Common myeloid progenitor, CD34-positive (primary cell): ENCODE results near the gene PIK3R2.
"Not testable (repeated sequence)": the region's sequence is repeated elsewhere in the genome, so short reads cannot be mapped to it uniquely, and the experiment has no call there.

ENCODE experiments used
- CTCF ChIA-PET: fragments of 350-600 bp; sonication (Branson Sonifier 250); formaldehyde crosslinking; loops from one replicate; lab custom pipeline; 2021; ENCODE audit warnings: antibody characterized with exemption; lab: Charles Lee
- POLR2A ChIA-PET: fragments of 350-600 bp; sonication (Branson Sonifier 250); formaldehyde crosslinking; loops from one replicate; lab custom pipeline; 2021; ENCODE audit warnings: antibody characterized with exemption; lab: Charles Lee
- DNase-seq, 3 donors: peaks; one replicate each; pipeline versions ENCODE4 v3.0.0 to v3.0.0-alpha.2; 2013
- H3K27ac ChIP-seq, 2 experiments: 1 replicate in 1 of 2; 2 replicates in 1 of 2; pipeline ENCODE4 v1.7.0; 2013; ENCODE audit warnings: inconsistent platforms in 2 of 2, low read length in 2 of 2, mild to moderate bottlenecking in 2 of 2, low read depth in 1 of 2, moderate library complexity in 1 of 2; ENCODE audit not compliant: severe bottlenecking in 2 of 2, insufficient read depth in 1 of 2, poor library complexity in 1 of 2
- H3K27me3 ChIP-seq, 5 experiments: replicated peaks in 2 of 5; 1 replicate in 3 of 5; 2 replicates in 2 of 5; pipeline versions ENCODE4 v1.6.1 to v1.7.0; 2013; ENCODE audit warnings: low read length in 4 of 5, mild to moderate bottlenecking in 2 of 5, moderate library complexity in 2 of 5, inconsistent platforms in 1 of 5; ENCODE audit not compliant: insufficient read depth in 5 of 5, control insufficient read depth in 4 of 5
- H3K36me3 ChIP-seq, 4 experiments: 1 replicate in 2 of 4; 2 replicates in 2 of 4; pipeline versions ENCODE4 v1.6.1 to v1.7.0; 2013; ENCODE audit warnings: low read length in 3 of 4, control low read depth in 1 of 4, mild to moderate bottlenecking in 1 of 4; ENCODE audit not compliant: control insufficient read depth in 4 of 4, insufficient read depth in 4 of 4
- H3K4me1 ChIP-seq, 4 experiments: 1 replicate in 3 of 4; 2 replicates in 1 of 4; pipeline versions ENCODE4 v1.6.1 to v1.7.1; 2013; ENCODE audit warnings: low read length in 3 of 4, mild to moderate bottlenecking in 3 of 4, control low read depth in 1 of 4, inconsistent platforms in 1 of 4, moderate library complexity in 1 of 4; ENCODE audit not compliant: control insufficient read depth in 4 of 4, insufficient read depth in 4 of 4; ENCODE audit errors: control extremely low read depth in 1 of 4
- H3K4me3 ChIP-seq, 7 experiments: 1 replicate in 4 of 7; 2 replicates in 3 of 7; pipeline versions ENCODE4 v1.5.1 to v1.7.0; 2013; ENCODE audit warnings: mild to moderate bottlenecking in 7 of 7, low read length in 6 of 7, moderate library complexity in 6 of 7, inconsistent platforms in 2 of 7, low read depth in 2 of 7, control low read depth in 1 of 7; ENCODE audit not compliant: insufficient read depth in 4 of 7, control insufficient read depth in 1 of 7; ENCODE audit errors: extremely low read depth in 1 of 7
- H3K9me3 ChIP-seq, 5 experiments: 1 replicate in 4 of 5; 2 replicates in 1 of 5; pipeline versions ENCODE4 v1.6.1 to v1.7.1; 2013; ENCODE audit warnings: low read length in 4 of 5, mild to moderate bottlenecking in 2 of 5, inconsistent platforms in 1 of 5, low read depth in 1 of 5, moderate library complexity in 1 of 5; ENCODE audit not compliant: control insufficient read depth in 4 of 5, insufficient read depth in 2 of 5; ENCODE audit errors: control extremely low read depth in 1 of 5
- WGBS: methylation state at CpG from one replicate; pipeline ENCODE4 v1.1.5; 2013; ENCODE audit not compliant: insufficient coverage; 5-methylcytosine and 5-hydroxymethylcytosine counted together

PIK3R2 gene

DNA sequence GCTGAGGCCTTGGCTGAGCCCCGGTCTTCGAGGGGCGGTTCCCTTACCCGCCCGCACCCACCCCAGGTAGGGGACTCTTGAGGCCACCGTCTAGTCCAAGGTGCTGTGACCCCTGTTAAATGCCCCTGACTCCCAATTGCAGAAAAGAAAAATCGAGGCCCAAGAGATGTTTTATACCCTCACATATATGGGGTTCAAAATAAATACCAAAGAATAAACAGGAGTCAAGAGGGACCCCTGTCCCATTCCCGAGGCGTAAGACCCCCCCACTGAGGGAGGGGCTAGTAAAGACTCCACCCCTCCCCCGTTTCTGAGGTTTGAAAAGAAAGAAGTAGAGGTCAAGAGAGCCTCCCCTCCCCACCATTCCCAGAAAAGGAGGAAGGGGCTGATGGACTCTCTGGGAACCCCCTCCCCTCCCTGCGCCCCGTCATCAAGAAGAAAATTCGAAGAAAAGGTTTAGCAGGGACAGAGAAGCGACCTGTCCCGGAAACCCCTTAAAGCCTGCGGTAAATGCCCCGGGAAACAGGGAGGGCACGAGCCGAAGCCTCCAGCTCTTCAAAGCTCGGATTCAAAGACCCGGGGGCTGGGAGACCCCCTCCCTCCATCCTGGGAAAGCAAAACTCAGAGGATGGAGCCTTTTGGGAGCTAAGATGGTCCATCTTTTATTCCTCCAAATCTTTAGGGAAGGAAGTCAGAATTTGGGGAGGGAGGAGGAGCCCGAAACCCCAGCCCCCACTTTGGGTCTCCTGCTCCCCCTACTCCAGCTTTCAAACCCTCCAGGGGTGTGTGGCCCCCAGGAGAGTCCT, 51.6 kb downstream of the PIK3R2 start:
- H3K9me3 ChIP-seq = no peaks in the 10 kb centered on the region
- WGBS = 0% methylated on average over 13 of the region's 22 CpGs
- H3K27me3 ChIP-seq = no peaks in the 10 kb centered on the region
- H3K27ac ChIP-seq = peak overlapping the region; percentile 54 to 89
- ChIA-PET POLR2A (interaction anchor here (0.6 to 1.9 kb wide), 4 partner anchors 10 to 317 kb away, joined by 3 to 10 read pairs (median 6); partner anchors contain the start of genes ELL and JUND), CTCF (interaction anchor here (1.1 to 7.1 kb wide), 7 partner anchors 10 to 123 kb away, joined by 3 to 139 read pairs (median 4); a partner anchor contains a TSS)
- no peak for DNase-seq
- H3K4me1 ChIP-seq = peaks cover 0 to 30% (median 28%) of the 10 kb centered on the region in 4 experiments
- H3K36me3 ChIP-seq = peaks cover 0 to 13% (median 2%) of the 10 kb centered on the region in 4 experiments
- peak overlapping the region; percentile 48 to 92 (median 75) for H3K4me3 ChIP-seq

GRCh38 chr19:18205200-18205892, 52.4 kb downstream of the PIK3R2 start:
- Histone ChIP-seq H3K9me3 (no peaks in the 10 kb centered on the region), H3K4me3 (peak overlapping the region; percentile 48 to 92 (median 75)), H3K27ac (peak overlapping the region; percentile 54 to 89), H3K36me3 (peaks cover 0 to 9% (median under 1%) of the 10 kb centered on the region in 4 experiments), H3K27me3 (peaks cover 0 to 3% (median 0%) of the 10 kb centered on the region in 5 experiments), H3K4me1 (peaks cover 0 to 30% (median 28%) of the 10 kb centered on the region in 4 experiments)
- POLR2A ChIA-PET = interaction anchor here (0.6 to 1.9 kb wide), 4 partner anchors 11 to 316 kb away, joined by 3 to 10 read pairs (median 3); partner anchors contain the start of genes ELL and JUND
- CTCF ChIA-PET = interaction anchor here (1.1 to 7.1 kb wide), 11 partner anchors 9 to 123 kb away, joined by 3 to 139 read pairs (median 4); a partner anchor contains a TSS
- DNase-seq = peak; percentile 69 to 85 (median 81)
- 32% methylated on average over 26 of the region's 36 CpGs for WGBS

- peak overlapping the region in 3 of 7 experiments; percentile 71 to 92 (median 75) for H3K4me3 ChIP-seq
- H3K4me1 ChIP-seq = peaks cover 0 to 30% (median 28%) of the 10 kb centered on the region in 4 experiments
- no peaks in the 10 kb centered on the region for H3K9me3 ChIP-seq
- peaks cover 0 to 7% (median 0%) of the 10 kb centered on the region in 4 experiments for H3K36me3 ChIP-seq
- CTCF ChIA-PET = interaction anchor here (1.1 to 7.1 kb wide), 8 partner anchors 8 to 122 kb away, joined by 3 to 139 read pairs (median 4); a partner anchor contains a TSS
- POLR2A ChIA-PET = interaction anchor here (1.9 kb wide), 1 partner anchor 75 kb away, joined by 10 read pairs; the partner anchor contains the start of gene JUND
- no peak for DNase-seq
- WGBS = 93% methylated on average over 2 of the region's 12 CpGs
- H3K27me3 ChIP-seq = peaks cover 0 to 3% (median 0%) of the 10 kb centered on the region in 5 experiments
- H3K27ac ChIP-seq = peak overlapping the region; percentile 54 to 89
Observed at GRCh38 chr19:18206018-18206417, 53.1 kb downstream of the PIK3R2 start.

GRCh38 chr19:18208098-18208951, 55.4 kb downstream of the PIK3R2 start:
- Histone ChIP-seq H3K4me3 (no peak overlapping the region), H3K27ac (no peak overlapping the region), H3K9me3 (no peaks in the 10 kb centered on the region), H3K36me3 (no peaks in the 10 kb centered on the region), H3K27me3 (peaks cover 0 to 7% (median 2%) of the 10 kb centered on the region in 5 experiments), H3K4me1 (peaks cover 0 to 22% (median 20%) of the 10 kb centered on the region in 4 experiments)
- POLR2A ChIA-PET = interaction anchor here (0.6 kb wide), 2 partner anchors 102 to 105 kb away, joined by 3 read pairs; no protein-coding TSS in a partner anchor
- WGBS = 24% methylated on average over 17 of the region's 32 CpGs
- CTCF ChIA-PET = interaction anchor here (0.8 to 7.1 kb wide), 9 partner anchors 11 to 71 kb away, joined by 3 to 139 read pairs (median 4); a partner anchor contains a TSS
- DNase-seq = peak in 2 of 3 donors; percentile 52 to 57

DNA sequence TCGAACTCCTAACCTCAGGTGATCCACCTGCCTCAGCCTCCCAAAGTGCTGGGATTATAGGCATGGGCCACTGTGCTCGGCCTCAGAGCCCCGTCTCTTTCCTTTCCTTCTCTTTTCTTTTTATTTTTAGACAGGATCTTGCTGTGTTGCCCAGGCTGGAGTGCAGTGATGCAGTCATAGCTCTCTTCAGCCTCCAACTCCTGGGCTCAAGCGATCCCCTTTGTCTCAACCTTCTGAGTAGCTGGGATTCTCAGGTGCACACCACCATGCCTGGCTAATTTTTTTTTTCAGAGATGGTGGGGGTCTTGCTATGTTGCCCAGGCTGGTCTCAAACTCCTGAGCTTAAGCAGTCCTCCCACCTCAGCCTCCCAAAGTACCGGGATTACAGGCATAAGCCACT, 56.9 kb downstream of the PIK3R2 start:
- POLR2A ChIA-PET = interaction anchor here (0.7 kb wide), 1 partner anchor 147 kb away, joined by 5 read pairs; no protein-coding TSS in a partner anchor
- not testable (repeated sequence) for DNase-seq, H3K27me3 ChIP-seq, H3K9me3 ChIP-seq, H3K36me3 ChIP-seq, H3K4me3 ChIP-seq, H3K27ac ChIP-seq
- H3K4me1 ChIP-seq = peaks cover 0 to 12% (median 10%) of the 10 kb centered on the region in 4 experiments
- 87% methylated on average over 2 of the region's 5 CpGs for WGBS
- CTCF ChIA-PET = interaction anchor here (0.7 to 7.1 kb wide), 10 partner anchors 10 to 71 kb away, joined by 3 to 139 read pairs (median 4); a partner anchor contains a TSS

- POLR2A ChIA-PET = no interaction called here
- CTCF ChIA-PET = interaction anchor here (1.0 to 1.9 kb wide), 3 partner anchors 20 to 42 kb away, joined by 4 to 8 read pairs (median 5); no protein-coding TSS in a partner anchor
- Histone ChIP-seq H3K4me1 (peaks cover 0 to 1% (median 0%) of the 10 kb centered on the region in 4 experiments), H3K36me3 (no peaks in the 10 kb centered on the region), H3K4me3 (no peak overlapping the region), H3K9me3 (no peaks in the 10 kb centered on the region), H3K27me3 (peaks cover 0 to 7% (median 2%) of the 10 kb centered on the region in 5 experiments), H3K27ac (no peak overlapping the region)
- 83% methylated on average over 13 of the region's 14 CpGs for WGBS
- no peak for DNase-seq
Observed at GRCh38 chr19:18211683-18212082, 58.7 kb downstream of the PIK3R2 start.
